BLaER1 treated with 17β-estradiol and CSF1 and Interleukin-3, amounts not matched to agents 10 nM and 100 nM (cell line): Measurements from ENCODE around the gene CACNA1E.

Experiments used
- H3K27ac ChIP-seq, 11 experiments: shearing (Covaris generic); formaldehyde crosslinking; 2 replicates each; pipeline ENCODE4 v1.8.1; 2022
- H3K27me3 ChIP-seq, 11 experiments: shearing (Covaris generic); formaldehyde crosslinking; 2 replicates each; pipeline ENCODE4 v1.8.1; 2022
- H3K36me3 ChIP-seq, 11 experiments: shearing (Covaris generic); formaldehyde crosslinking; 2 replicates each; pipeline ENCODE4 v1.8.1; 2022
- H3K4me1 ChIP-seq, 10 experiments: shearing (Covaris generic); formaldehyde crosslinking; 2 replicates each; pipeline ENCODE4 v1.8.1; 2022
- H3K4me2 ChIP-seq, 11 experiments: shearing (Covaris generic); formaldehyde crosslinking; 2 replicates each; pipeline ENCODE4 v1.8.1; 2022
- H3K4me3 ChIP-seq, 10 experiments: shearing (Covaris generic); formaldehyde crosslinking; 2 replicates each; pipeline ENCODE4 v1.8.1; 2022
- H3K9ac ChIP-seq, 11 experiments: shearing (Covaris generic); formaldehyde crosslinking; 2 replicates each; pipeline ENCODE4 v1.8.1; 2022
- H3K9me3 ChIP-seq, 11 experiments: shearing (Covaris generic); formaldehyde crosslinking; replicated peaks in 1 of 11; 2 replicates each; pipeline ENCODE4 v1.8.1; 2022
- H4K20me1 ChIP-seq, 11 experiments: shearing (Covaris generic); formaldehyde crosslinking; 2 replicates each; pipeline ENCODE4 v1.8.1; 2022
- Cebpa-rat ChIP-seq, 11 experiments: shearing (Covaris generic); IDR thresholded peaks; 2 replicates each; pipeline ENCODE4 v1.8.1; 2022

The CACNA1E gene

DNA sequence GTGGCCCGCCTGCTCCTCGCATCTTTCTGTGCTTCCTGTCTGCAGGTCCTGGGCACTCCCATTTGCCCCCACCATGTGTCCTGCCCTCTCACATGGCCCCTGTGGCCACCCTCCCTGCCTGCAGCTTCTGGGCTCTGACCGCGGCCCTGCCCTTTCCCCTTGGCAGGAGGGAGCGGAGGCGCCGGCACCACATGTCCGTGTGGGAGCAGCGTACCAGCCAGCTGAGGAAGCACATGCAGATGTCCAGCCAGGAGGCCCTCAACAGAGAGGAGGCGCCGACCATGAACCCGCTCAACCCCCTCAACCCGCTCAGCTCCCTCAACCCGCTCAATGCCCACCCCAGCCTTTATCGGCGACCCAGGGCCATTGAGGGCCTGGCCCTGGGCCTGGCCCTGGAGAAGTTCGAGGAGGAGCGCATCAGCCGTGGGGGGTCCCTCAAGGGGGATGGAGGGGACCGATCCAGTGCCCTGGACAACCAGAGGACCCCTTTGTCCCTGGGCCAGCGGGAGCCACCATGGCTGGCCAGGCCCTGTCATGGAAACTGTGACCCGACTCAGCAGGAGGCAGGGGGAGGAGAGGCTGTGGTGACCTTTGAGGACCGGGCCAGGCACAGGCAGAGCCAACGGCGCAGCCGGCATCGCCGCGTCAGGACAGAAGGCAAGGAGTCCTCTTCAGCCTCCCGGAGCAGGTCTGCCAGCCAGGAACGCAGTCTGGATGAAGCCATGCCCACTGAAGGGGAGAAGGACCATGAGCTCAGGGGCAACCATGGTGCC, 249.1 kb downstream of the CACNA1E start:
- H3K27me3 ChIP-seq = no peaks in the 10 kb centered on the region
- H3K4me1 ChIP-seq = no peaks in the 10 kb centered on the region
- no peak overlapping the region for H3K27ac ChIP-seq
- no peak overlapping the region for H3K4me2 ChIP-seq
- no peak overlapping the region for H3K4me3 ChIP-seq
- no peaks in the 10 kb centered on the region for H3K9me3 ChIP-seq
- no peaks in the 10 kb centered on the region for H3K36me3 ChIP-seq
- no peak for TF ChIP-seq Cebpa-rat (IDR thresholded peaks at IDR 0.05)
- H4K20me1 ChIP-seq = no peaks in the 10 kb centered on the region
- no peak overlapping the region for H3K9ac ChIP-seq

DNA sequence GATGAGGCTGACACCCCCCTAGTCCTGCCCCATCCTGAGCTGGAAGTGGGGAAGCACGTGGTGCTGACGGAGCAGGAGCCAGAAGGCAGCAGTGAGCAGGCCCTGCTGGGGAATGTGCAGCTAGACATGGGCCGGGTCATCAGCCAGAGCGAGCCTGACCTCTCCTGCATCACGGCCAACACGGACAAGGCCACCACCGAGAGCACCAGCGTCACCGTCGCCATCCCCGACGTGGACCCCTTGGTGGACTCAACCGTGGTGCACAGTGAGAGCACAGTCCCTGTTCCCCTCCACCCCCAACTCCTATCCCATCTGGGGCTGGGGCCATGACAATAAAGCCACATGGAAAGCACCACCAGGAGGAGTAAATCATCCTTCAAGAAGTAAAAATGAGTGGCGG, 250.2 kb downstream of the CACNA1E start:
- H3K4me3 ChIP-seq = no peak overlapping the region
- TF ChIP-seq Cebpa-rat (IDR thresholded peaks at IDR 0.05) = no peak
- no peak overlapping the region for H3K27ac ChIP-seq
- H3K4me2 ChIP-seq = no peak overlapping the region
- H3K36me3 ChIP-seq = no peaks in the 10 kb centered on the region
- H3K4me1 ChIP-seq = no peaks in the 10 kb centered on the region
- H4K20me1 ChIP-seq = no peaks in the 10 kb centered on the region
- H3K27me3 ChIP-seq = no peaks in the 10 kb centered on the region
- H3K9me3 ChIP-seq = no peaks in the 10 kb centered on the region
- H3K9ac ChIP-seq = no peak overlapping the region

DNA sequence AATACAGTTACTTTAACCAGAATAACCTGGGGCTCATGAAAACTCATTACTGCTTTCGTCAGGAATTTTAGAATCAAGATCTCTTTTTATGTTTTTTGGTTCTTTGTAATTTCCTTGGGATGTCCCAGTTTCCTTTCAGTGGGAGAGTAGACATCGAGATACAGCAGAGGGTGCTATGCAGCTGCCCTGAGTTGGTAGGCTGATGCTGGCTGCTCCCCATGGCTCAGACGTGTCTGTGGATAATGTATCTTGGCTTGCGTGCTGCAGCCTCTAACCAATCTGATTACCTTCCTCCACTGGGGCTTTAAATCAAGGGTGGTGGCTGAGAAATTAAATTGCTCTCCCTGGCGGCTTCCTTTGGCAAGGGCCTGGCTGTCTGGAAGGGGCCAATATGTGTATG, 253.7 kb downstream of the CACNA1E start:
- Histone ChIP-seq H3K27me3 (no peaks in the 10 kb centered on the region), H4K20me1 (no peaks in the 10 kb centered on the region), H3K27ac (no peak overlapping the region), H3K4me3 (no peak overlapping the region), H3K4me1 (no peaks in the 10 kb centered on the region), H3K9ac (no peak overlapping the region), H3K9me3 (no peaks in the 10 kb centered on the region), H3K4me2 (no peak overlapping the region), H3K36me3 (no peaks in the 10 kb centered on the region)
- TF ChIP-seq Cebpa-rat (IDR thresholded peaks at IDR 0.05) = no peak

DNA sequence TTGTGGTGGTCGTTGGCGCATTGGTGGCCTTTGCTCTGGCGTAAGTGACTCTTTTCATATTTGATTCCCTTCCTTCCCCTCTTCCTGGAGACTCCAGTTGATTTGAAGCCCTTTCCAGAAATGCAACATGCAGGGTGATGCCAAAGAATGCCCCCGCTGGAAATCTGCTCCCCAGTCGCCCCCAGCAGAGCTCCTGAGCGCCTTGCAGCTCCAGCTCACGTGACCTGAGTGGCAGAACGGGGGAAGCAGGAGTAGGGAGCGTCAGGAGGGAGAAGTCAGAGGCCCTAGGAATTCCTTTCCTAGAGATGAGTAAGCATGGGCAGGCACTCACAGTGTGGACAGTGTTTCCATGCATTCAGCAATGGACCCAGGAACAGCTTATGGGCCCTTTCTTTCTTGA, 255.9 kb downstream of the CACNA1E start:
- Histone ChIP-seq H3K4me1 (no peaks in the 10 kb centered on the region), H3K9ac (no peak overlapping the region), H3K9me3 (no peaks in the 10 kb centered on the region), H4K20me1 (no peaks in the 10 kb centered on the region), H3K27me3 (no peaks in the 10 kb centered on the region), H3K4me2 (no peak overlapping the region), H3K27ac (no peak overlapping the region), H3K4me3 (no peak overlapping the region), H3K36me3 (no peaks in the 10 kb centered on the region)
- no peak for TF ChIP-seq Cebpa-rat (IDR thresholded peaks at IDR 0.05)

DNA sequence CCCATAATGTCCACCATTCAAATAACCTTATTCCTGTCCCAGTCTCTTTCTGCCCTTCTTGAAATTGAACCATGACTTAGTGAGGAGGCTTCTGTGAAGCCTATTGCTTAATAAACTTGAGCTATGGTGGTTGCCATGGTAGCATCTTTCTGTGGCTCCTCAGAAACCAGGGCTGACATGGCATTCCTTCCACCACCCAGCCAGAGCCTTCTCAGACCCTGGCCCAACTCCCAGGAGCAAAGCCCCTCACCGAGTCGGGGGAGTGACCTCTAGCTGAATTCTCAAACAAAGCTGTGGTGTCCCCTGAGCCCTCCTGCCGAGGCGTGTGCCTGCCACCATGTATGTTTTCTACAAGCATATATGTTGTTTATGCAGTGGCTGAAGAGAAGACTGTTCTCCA, 259.1 kb downstream of the CACNA1E start:
- H3K4me3 ChIP-seq = no peak overlapping the region
- no peak overlapping the region for H3K27ac ChIP-seq
- H3K4me1 ChIP-seq = peaks cover 0 to 13% (median 11%) of the 10 kb centered on the region in 10 experiments; a peak in 14 of 20 replicates
- H3K9me3 ChIP-seq = no peaks in the 10 kb centered on the region
- H3K27me3 ChIP-seq = no peaks in the 10 kb centered on the region; a peak in 1 of 22 replicates
- no peaks in the 10 kb centered on the region for H4K20me1 ChIP-seq
- TF ChIP-seq Cebpa-rat (IDR thresholded peaks at IDR 0.05) = no peak
- no peaks in the 10 kb centered on the region for H3K36me3 ChIP-seq
- no peak overlapping the region for H3K9ac ChIP-seq
- H3K4me2 ChIP-seq = no peak overlapping the region

DNA sequence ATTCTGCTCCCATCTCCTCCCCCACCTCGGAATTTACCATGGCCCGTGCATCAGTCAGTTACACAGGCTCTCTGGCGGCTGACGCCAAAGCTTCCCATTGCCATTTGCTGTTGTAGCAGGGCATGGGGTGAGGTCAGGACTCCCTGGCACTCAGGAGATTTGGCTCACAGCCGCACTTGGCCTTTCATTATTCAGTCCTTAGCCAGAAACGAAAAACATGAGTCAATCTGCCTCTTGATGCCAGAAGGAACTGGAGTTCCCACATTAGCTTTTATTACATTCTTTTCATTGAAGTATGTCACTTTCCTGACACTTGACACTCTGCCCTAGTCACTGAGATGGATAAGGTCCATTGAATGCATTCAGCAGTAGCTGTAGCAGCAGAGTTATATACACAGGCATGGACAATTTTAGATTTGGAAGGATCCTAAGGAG, 260.6 kb downstream of the CACNA1E start:
- Histone ChIP-seq H3K9me3 (no peaks in the 10 kb centered on the region), H3K4me2 (no peak overlapping the region), H3K27ac (no peak overlapping the region), H3K4me1 (peaks cover 0 to 14% (median 11%) of the 10 kb centered on the region in 10 experiments; a peak in 14 of 20 replicates), H3K4me3 (no peak overlapping the region), H3K36me3 (no peaks in the 10 kb centered on the region), H3K9ac (no peak overlapping the region), H3K27me3 (no peaks in the 10 kb centered on the region; a peak in 1 of 22 replicates), H4K20me1 (no peaks in the 10 kb centered on the region)
- TF ChIP-seq Cebpa-rat (IDR thresholded peaks at IDR 0.05) = no peak

DNA sequence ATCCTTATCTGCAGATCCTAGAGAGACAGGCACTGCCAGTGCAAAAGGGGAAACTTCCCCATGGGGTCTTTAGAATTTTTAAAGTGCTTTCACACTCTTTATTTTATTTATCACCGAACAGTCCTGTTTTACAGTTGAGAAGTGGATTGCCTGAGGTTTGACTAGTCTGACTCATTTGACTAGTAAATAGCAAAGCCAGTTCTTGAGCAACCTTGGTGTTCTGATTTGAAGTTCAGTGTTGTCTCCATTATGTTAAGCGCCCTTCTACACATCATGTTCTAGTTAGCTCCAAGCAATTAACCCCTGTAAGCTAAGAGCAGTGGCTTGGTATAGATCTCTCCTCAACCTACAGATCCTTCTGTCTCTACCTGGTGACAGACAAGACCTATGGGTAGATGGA, 262.9 kb downstream of the CACNA1E start:
- Histone ChIP-seq H3K27me3 (no peaks in the 10 kb centered on the region; a peak in 1 of 22 replicates), H3K27ac (no peak overlapping the region), H4K20me1 (no peaks in the 10 kb centered on the region), H3K4me1 (peaks cover 0 to 21% (median 13%) of the 10 kb centered on the region in 10 experiments; a peak in 14 of 20 replicates), H3K4me3 (no peak overlapping the region), H3K36me3 (no peaks in the 10 kb centered on the region), H3K9me3 (no peaks in the 10 kb centered on the region), H3K9ac (no peak overlapping the region), H3K4me2 (peak overlapping the region in 9 of 11 experiments; percentile 23 to 61 (median 43); a peak in 14 of 22 replicates)
- no peak for TF ChIP-seq Cebpa-rat (IDR thresholded peaks at IDR 0.05)

DNA sequence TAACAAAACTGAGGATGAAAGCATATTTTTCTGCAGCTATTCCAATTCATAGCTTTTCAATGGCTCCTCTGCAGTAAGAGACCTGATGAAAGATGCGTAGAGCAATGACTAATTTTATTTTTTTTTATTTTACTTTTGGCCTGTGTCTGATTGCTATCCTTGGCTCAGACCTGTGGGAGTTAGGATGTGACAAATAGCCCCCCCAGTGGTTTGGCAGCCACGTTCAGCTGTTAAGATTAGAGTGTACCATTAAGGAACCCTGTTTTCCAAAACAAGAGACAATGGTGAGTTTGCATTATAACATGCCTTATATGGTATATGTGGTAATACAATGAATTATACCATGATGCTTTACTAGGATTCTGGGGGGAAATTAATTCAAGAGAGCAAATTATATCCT, 264.7 kb downstream of the CACNA1E start:
- H3K9ac ChIP-seq = no peak overlapping the region
- no peak overlapping the region for H3K27ac ChIP-seq
- no peak overlapping the region for H3K4me2 ChIP-seq
- no peaks in the 10 kb centered on the region for H4K20me1 ChIP-seq
- H3K27me3 ChIP-seq = no peaks in the 10 kb centered on the region; a peak in 1 of 22 replicates
- TF ChIP-seq Cebpa-rat (IDR thresholded peaks at IDR 0.05) = no peak
- no peaks in the 10 kb centered on the region for H3K9me3 ChIP-seq
- H3K4me1 ChIP-seq = peaks cover 0 to 21% (median 13%) of the 10 kb centered on the region in 10 experiments; a peak in 14 of 20 replicates
- H3K36me3 ChIP-seq = no peaks in the 10 kb centered on the region
- H3K4me3 ChIP-seq = no peak overlapping the region

DNA sequence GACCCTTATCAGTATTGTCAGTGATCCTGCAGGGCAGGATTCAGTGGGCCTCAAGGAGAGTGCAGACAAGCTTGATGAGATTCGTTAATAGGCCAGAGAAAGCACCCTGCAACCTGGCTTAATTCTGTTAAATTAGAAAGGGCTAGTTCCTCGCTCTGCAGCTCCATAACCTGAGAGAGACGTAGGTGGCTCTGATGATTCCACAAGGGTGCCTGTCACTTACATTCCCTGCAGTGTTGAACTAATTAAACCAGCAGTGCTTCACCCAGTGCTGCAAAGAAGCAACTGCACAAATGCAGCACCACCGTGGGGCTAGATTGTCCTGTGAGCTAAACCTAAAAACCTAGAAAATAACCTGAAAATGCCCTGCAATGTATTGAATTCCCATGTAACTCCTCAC, 270.8 kb downstream of the CACNA1E start:
- H3K9ac ChIP-seq = no peak overlapping the region
- H3K9me3 ChIP-seq = no peaks in the 10 kb centered on the region
- no peak overlapping the region for H3K27ac ChIP-seq
- no peaks in the 10 kb centered on the region for H3K36me3 ChIP-seq
- H3K4me2 ChIP-seq = no peak overlapping the region
- H3K4me1 ChIP-seq = peaks cover 0 to 8% (median 4%) of the 10 kb centered on the region in 10 experiments; a peak in 5 of 20 replicates
- TF ChIP-seq Cebpa-rat (IDR thresholded peaks at IDR 0.05) = no peak
- no peaks in the 10 kb centered on the region for H3K27me3 ChIP-seq
- no peaks in the 10 kb centered on the region for H4K20me1 ChIP-seq
- no peak overlapping the region for H3K4me3 ChIP-seq

DNA sequence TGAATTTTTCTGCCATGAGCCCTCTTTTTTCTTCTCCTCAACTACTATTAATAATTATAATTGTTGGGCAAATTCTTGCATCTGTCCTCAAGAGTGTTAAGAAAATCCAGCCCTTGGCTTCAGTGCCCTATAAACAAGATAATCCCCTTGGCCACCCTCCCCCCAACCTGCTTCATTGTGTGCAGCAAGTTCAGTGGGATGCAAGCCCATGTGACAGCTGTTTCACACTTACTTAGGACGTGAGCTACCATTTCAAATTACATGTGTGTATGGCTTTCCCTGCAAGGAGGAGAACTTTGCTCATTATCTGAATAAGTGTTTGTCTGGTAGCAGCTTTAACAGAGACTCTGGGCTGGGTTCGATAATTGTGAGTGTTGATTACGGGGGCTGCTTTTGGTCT, 276.2 kb downstream of the CACNA1E start:
- H3K27me3 ChIP-seq = no peaks in the 10 kb centered on the region
- no peaks in the 10 kb centered on the region for H3K9me3 ChIP-seq
- no peak overlapping the region for H3K27ac ChIP-seq
- peaks cover 0 to 8% (median 0%) of the 10 kb centered on the region in 10 experiments; a peak in 1 of 20 replicates for H3K4me1 ChIP-seq
- no peak overlapping the region for H3K4me3 ChIP-seq
- TF ChIP-seq Cebpa-rat (IDR thresholded peaks at IDR 0.05) = no peak
- no peak overlapping the region for H3K4me2 ChIP-seq
- no peaks in the 10 kb centered on the region for H4K20me1 ChIP-seq
- H3K9ac ChIP-seq = no peak overlapping the region
- no peaks in the 10 kb centered on the region for H3K36me3 ChIP-seq
